HG02885 (cell line): ENCODE results near the gene SREBF2.

ENCODE experiments used
- ATAC-seq: cut with Tn5 transposase; IDR thresholded peaks from one replicate; pipeline ENCODE4 v1.9.1; 2021; ENCODE audit warnings: mild to moderate bottlenecking; ENCODE audit not compliant: unreplicated experiment, poor library complexity

Gene SREBF2

GRCh38 chr22:41905411-41906202 is 72.7 kb downstream of the SREBF2 start:
- ATAC-seq: no peak

GRCh38 chr22:41906822-41907221 is 73.9 kb downstream of the SREBF2 start:
- ATAC-seq: no peak

GRCh38 chr22:41907436-41908401 is 74.8 kb downstream of the SREBF2 start:
- ATAC-seq: no peak

- no peak for ATAC-seq
Observed at GRCh38 chr22:41908411-41909309, 75.8 kb downstream of the SREBF2 start.

DNA sequence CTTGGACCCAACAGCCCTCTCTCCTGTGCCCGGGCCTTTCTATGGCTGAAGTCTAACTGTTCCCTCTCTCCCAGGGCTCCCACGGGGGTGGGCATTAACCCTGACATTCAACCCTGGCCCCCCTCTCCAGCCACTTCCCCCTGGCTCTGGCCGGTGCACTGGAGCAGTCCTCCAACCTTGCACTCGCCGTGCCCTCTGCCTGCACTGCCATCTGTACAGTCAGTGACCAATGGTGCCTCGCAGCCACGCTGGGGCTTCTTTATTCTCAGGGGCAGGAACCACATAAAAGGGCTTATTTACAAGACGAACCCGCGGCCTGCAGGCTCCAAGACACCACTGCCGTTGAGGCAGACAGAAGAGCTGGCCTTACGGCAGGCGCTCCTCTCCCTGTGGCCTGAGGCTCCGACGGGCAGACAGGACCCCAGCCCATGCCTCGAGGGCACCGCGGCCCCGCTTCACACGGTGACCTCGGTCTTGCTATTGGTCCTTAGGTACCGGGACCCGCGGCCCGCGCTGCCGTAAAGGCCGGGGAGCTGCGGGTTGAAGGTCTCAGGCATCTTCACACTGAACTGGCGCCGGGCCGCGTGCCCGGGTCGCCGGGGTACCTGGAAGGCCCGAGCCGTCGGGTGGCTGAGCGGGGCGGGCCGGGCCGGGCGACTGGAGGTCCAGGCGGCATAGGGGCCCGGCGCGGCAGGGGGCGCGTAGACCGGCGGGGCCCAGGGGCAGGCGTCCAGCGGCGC is 76.6 kb downstream of the SREBF2 start:
- ATAC-seq: no peak

- ATAC-seq: no peak
Observed at GRCh38 chr22:41910050-41911000, 77.4 kb downstream of the SREBF2 start.

GRCh38 chr22:41911001-41911611 is 78.2 kb downstream of the SREBF2 start:
- no peak for ATAC-seq

DNA sequence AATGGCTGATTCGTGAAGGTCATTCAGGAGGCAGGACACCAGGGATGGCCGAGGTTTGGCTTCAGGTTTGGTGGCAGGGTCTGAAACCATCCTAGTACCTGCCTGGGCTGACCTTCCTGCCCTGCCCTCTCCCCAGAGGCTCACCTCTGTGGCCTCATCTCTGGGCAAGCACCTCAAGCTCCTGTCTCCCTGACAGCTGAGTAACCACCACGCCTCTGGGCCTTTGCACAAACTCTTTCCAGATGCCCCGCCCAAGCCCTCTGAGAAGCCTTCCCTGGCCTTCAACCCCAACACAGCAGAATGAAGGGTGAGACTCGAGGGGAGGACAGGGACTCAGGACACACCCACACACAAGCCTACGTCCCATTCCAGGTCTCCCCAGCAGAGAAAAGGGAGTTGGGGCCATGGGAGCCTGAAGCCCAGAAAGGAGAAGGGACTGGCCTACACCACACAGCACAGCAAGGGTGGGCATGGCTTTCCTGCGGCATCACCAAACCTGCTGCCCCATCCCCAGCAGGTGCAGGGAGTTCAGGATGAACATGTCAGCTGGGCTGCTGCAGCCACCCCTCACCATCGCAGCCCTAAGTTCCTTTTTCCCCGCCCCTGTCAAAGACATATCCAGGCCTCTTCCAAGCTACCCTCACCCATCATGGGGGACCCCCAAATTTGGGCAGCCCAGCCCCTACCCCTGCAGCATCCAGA is 79.6 kb downstream of the SREBF2 start:
- ATAC-seq: no peak

DNA sequence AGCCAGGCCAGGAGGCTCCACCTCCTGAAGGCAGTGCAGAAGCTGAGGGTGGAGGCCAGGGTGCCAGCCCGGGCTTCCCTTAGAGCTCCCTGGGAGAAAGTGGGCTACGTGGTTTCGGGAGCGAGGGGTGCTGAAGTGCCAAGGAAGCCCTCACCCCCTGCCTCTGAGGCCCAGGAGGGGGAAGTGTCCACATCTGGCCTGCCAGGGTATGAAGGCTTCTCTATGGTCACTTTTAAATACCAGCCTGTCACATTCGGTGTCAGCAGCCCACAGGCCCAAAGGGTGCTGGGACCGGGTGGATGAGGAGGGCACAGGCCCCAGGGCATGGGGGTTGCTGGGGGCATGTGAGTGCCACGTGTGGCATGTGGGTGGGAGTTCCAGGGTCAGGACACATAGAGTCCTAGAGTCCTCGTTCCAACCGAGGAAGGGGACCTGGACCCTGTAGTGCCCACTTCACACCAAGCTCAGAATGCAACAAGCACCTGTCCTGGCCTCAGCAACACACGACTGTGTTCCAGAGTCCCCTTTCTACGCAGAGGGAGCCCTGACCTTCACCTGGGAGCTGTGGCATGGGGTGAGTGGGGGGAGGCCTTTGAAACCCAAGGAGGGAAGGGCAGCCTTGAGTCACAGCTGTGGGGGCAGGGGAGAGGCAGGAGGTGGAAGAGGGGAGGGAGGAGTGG is 80.3 kb downstream of the SREBF2 start:
- no peak for ATAC-seq

- ATAC-seq: no peak
Observed at GRCh38 chr22:41913842-41914534, 81.1 kb downstream of the SREBF2 start.

DNA sequence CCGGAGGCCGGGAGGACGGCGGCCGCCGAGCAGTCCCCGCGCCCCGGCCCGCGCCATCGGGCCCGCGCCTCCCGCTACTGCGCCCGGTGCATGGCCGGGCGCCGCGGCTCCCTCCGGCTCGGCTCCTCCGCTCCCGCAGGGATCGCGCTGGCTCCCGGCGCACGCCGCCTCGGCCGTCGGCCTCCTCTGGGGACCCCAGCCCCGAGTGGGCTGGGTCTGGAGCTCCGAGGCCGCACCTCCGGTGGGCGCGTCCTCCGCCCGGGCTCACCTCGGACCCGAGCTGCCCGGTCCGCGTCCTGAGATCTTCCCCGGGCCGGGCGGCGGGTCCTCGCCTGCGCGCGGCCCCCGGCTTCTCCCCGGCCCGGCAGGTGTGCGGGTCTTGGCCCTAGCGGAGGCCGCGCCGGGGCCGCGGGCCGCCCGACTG is 81.7 kb downstream of the SREBF2 start:
- ATAC-seq: no peak

- ATAC-seq: no peak
Observed at GRCh38 chr22:41915035-41915785, 82.3 kb downstream of the SREBF2 start, which contains the start of gene SHISA8. Gene SHISA8, minus strand, starts transcription at chr22:41915074. Its CDS starts 407 bp downstream, at chr22:41914667.

DNA sequence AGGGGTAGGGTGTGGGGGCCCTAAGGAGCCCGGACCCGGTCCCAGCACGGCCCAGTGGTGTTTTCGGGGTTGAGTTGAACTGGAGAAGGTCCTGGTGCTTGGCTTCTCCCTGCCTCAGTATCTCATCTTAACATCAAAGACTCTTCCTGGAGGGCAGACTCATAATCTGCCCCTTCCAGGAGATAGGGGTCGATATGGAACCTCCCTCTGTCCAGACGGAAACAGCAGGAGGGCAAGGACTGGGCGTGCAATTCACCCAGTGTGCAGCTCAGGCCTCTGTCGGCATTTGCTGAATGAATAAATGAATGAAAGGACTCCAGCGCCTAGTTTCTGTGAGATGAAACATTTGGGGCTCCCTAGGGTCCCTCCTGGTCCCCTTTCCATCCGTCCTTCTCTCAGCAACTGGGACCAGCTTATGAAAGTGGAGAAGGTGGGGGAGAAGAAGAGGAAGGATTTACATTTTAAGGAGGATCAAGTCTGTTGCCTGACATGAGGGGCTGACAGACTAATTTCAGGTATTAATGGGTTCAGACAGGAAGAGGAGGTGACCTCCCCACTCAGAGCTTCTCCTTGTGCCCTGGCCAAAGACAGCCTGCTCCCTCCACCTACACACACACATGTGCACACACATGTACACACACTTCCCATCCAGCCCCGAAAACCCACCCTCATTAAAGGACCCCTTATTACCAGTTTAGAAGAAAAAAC is 83.0 kb downstream of the SREBF2 start:
- ATAC-seq: no peak

GRCh38 chr22:41916745-41917358 is 83.9 kb downstream of the SREBF2 start:
- ATAC-seq: no peak
